Endothelial cell (in vitro differentiated cells): ENCODE results near the gene PRPF38B. TPM values are rescaled to one million over a fixed set of nuclear protein-coding genes. Genes with fewer than 3 reads are reported as not detected.
"Not testable (repeated sequence)": the region's sequence is repeated elsewhere in the genome, so short reads cannot be mapped to it uniquely, and the experiment has no call there.

Experiments
- DNase-seq: peaks from one replicate; pipeline ENCODE4 v3.0.0; 2021; ENCODE audit warnings: low spot score
- H3K27ac Mint-ChIP-seq: one replicate; pipeline ENCODE4 v1.8.0; 2021; ENCODE audit warnings: mixed read lengths, inconsistent platforms; ENCODE audit not compliant: unreplicated experiment
- H3K27me3 Mint-ChIP-seq: one replicate; pipeline ENCODE4 v1.8.0; 2021; ENCODE audit warnings: mild to moderate bottlenecking, moderate library complexity, mixed read lengths, inconsistent platforms; ENCODE audit not compliant: unreplicated experiment
- H3K36me3 Mint-ChIP-seq: one replicate; pipeline ENCODE4 v1.8.0; 2021; ENCODE audit warnings: mild to moderate bottlenecking, low read depth, mixed read lengths, inconsistent platforms; ENCODE audit not compliant: unreplicated experiment
- H3K4me1 Mint-ChIP-seq: one replicate; pipeline ENCODE4 v1.8.0; 2021; ENCODE audit warnings: mild to moderate bottlenecking, mixed read lengths, inconsistent platforms; ENCODE audit not compliant: unreplicated experiment
- H3K4me3 Mint-ChIP-seq: one replicate; pipeline ENCODE4 v1.8.0; 2021; ENCODE audit warnings: mild to moderate bottlenecking, mixed read lengths, inconsistent platforms; ENCODE audit not compliant: unreplicated experiment
- H3K9me3 Mint-ChIP-seq: one replicate; pipeline ENCODE4 v1.8.0; 2021; ENCODE audit warnings: mixed read lengths, inconsistent platforms; ENCODE audit not compliant: unreplicated experiment
- total RNA-seq: library from RNA; stranded (reverse); fragmentation: NEBNext Ultra II Directional; extraction: Animal tissue kit (Norgen Biotek cat#: 25700); gene quantifications from one replicate; pipeline ENCODE4 v1.2.1, GENCODE V29; 2021; ENCODE audit not compliant: unreplicated experiment
- TF ChIP-seq, protein P1 (sequence below): fragments of 200-600 bp; sonication (generic); IDR thresholded peaks from one replicate; pipeline ENCODE4 v1.5.0; 2021; ENCODE audit warnings: antibody characterized with exemption; ENCODE audit not compliant: unreplicated experiment

The PRPF38B gene
- total RNA-seq, 1 donor from 2014 or later: 54.3 TPM

DNA sequence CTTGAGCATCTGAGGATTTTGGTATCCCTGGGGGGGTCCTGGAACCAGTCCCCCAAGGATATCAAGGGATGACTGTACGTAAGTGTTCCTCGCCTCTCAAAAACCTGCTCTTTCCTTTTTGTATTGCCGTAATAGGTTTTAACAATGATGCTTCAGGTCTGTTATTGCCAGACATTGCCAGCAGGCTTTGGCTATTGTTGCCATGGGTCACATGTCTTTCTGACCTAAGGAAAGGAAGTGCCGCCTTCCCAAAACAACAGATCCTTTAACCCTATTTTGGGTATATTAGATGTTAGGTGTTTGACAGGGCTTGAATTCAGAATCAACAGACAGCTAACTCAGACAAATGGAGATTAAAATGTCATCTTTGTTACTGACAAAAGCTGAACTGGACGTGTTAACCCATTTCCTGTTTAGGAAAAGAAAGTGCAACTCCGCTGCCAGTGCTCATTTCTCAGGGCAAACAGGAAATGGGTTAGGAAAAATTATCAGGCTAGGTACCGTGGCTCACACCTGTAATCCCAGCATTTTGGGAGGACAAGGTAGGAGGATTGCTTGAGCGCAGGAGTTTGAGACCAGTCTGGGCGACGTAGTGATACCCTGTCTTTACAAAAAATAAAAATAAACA, 12.4 kb upstream of the PRPF38B start:
- Mint-ChIP-seq H3K27me3 (peaks cover 5% of the 10 kb centered on the region), H3K4me1 (peaks cover 8% of the 10 kb centered on the region), H3K4me3 (no peak overlapping the region), H3K27ac (peak overlapping the region; percentile 64), H3K36me3 (peaks cover 3% of the 10 kb centered on the region), H3K9me3 (peaks cover 2% of the 10 kb centered on the region)
- TF ChIP-seq, protein P1, sequence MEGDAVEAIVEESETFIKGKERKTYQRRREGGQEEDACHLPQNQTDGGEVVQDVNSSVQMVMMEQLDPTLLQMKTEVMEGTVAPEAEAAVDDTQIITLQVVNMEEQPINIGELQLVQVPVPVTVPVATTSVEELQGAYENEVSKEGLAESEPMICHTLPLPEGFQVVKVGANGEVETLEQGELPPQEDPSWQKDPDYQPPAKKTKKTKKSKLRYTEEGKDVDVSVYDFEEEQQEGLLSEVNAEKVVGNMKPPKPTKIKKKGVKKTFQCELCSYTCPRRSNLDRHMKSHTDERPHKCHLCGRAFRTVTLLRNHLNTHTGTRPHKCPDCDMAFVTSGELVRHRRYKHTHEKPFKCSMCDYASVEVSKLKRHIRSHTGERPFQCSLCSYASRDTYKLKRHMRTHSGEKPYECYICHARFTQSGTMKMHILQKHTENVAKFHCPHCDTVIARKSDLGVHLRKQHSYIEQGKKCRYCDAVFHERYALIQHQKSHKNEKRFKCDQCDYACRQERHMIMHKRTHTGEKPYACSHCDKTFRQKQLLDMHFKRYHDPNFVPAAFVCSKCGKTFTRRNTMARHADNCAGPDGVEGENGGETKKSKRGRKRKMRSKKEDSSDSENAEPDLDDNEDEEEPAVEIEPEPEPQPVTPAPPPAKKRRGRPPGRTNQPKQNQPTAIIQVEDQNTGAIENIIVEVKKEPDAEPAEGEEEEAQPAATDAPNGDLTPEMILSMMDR: no peak
- DNase-seq: no peak

DNA sequence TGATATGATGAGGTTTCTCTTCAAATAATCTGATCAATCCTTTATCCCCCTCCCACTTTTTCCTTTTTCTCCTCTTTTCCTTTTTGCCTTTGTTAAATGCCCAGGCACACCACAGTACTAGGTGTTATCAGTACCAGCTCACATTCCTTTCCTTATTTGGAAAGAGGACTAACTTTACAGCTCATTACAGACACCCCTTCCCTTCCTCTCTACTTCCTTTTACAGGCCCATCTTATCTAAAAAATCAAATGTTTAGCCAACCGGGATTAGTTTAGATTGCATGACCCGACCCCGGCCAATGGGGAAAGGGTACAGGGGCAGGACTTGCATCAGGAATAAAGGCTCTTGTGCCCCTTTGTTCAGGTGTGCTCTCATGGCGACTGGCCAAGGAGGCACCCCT, 10.4 kb upstream of the PRPF38B start:
- H3K27me3 Mint-ChIP-seq, H3K36me3 Mint-ChIP-seq, H3K4me1 Mint-ChIP-seq, DNase-seq, H3K9me3 Mint-ChIP-seq: not testable (repeated sequence)
- H3K4me3 Mint-ChIP-seq: peak overlapping the region; percentile 49
- H3K27ac Mint-ChIP-seq: peak overlapping the region; percentile 68

DNA sequence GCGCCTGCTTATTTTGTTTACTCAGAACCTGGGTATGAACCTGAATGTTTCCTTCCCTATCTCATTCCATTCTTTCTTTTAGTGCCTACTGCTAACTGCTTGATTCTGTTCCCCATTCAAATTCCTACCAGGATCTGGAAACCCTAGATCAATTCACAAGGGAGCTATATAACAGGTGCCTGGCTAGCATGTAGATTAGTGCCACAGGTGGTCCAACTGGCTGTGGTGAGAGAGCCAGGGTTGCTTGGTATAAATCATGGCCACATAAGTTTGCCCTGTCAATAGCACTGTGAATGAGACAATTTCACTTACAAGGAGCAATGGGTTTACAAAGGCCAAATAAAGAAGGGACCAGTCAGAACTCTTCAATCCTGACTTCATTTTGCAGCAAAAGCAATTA, 6.6 kb upstream of the PRPF38B start:
- Mint-ChIP-seq H3K4me3 (no peak overlapping the region), H3K4me1 (peaks cover 18% of the 10 kb centered on the region), H3K9me3 (no peaks in the 10 kb centered on the region), H3K27me3 (peaks cover 2% of the 10 kb centered on the region), H3K27ac (no peak overlapping the region), H3K36me3 (no peaks in the 10 kb centered on the region)
- TF ChIP-seq, protein P1: no peak
- DNase-seq: no peak

GRCh38 chr1:108686614-108687313, 5.3 kb upstream of the PRPF38B start:
- H3K27me3 Mint-ChIP-seq: peaks cover 1% of the 10 kb centered on the region
- TF ChIP-seq, protein P1: no peak
- H3K4me1 Mint-ChIP-seq: peaks cover 28% of the 10 kb centered on the region
- H3K4me3 Mint-ChIP-seq: no peak overlapping the region
- H3K36me3 Mint-ChIP-seq: no peaks in the 10 kb centered on the region
- no peaks in the 10 kb centered on the region for H3K9me3 Mint-ChIP-seq
- H3K27ac Mint-ChIP-seq: no peak overlapping the region
- DNase-seq: no peak

DNA sequence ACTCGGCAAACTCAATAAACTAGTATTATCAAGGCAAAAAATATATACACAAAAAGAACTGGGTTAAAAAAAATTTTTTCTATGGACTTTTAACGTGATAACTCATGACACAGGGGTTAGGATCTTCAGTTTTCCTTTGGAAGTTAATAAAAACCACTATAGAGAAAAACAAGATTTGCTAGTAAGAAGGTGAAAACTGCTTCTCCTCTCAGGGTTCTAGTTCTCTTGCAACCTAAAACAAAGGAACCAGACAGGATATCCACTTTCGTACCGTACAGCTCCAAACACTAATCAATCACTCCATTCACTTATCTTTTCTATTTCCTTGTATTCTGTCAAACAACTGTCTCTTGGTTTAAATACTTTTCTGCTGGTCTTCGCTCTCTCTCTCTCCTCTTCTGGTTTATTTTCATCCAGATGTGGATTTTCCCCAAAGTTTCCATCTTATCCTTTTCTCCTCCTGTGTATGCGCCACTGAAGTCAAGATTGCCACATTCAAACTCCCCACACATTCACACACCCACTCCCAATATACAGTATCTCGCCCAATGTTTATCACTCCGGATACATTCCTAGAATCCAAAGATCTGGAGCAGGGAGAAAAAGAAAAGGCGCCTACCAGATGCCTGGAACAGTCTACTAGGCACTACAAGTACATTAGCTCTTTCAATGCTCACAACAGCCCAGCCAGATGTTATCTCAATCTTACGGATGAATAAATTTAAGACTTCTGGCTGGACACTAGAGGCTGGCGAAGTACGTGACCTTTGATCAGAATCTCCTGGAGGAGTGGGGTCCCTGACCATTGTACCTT, 775 bp upstream of the PRPF38B start:
- Mint-ChIP-seq H3K4me1 (peaks cover 44% of the 10 kb centered on the region), H3K9me3 (no peaks in the 10 kb centered on the region), H3K27ac (peak overlapping the region; percentile 99), H3K4me3 (peak overlapping the region; percentile 100), H3K36me3 (peaks cover 9% of the 10 kb centered on the region), H3K27me3 (peaks cover 9% of the 10 kb centered on the region)
- DNase-seq: no peak
- TF ChIP-seq, protein P1: no peak
